Large intestine (tissue), 3 donors: ENCODE results near the gene BIN1. TPM values are rescaled to one million over a fixed set of nuclear protein-coding genes. Genes with fewer than 3 reads are reported as not detected.

Experiments used
- DNase-seq, 2 donors: peaks; one replicate each; pipeline versions ENCODE4 v3.0.0 to v3.0.0-alpha.2; 2013
- H3K27ac ChIP-seq: one replicate; pipeline ENCODE4 v1.5.1; 2013; ENCODE audit warnings: low read length
- H3K27me3 ChIP-seq: 2 replicates; pipeline ENCODE4 v1.6.1; 2013; ENCODE audit warnings: low read length; ENCODE audit not compliant: control insufficient read depth, insufficient read depth
- H3K36me3 ChIP-seq: 2 replicates; pipeline ENCODE4 v1.6.1; 2013; ENCODE audit warnings: low read length; ENCODE audit not compliant: control insufficient read depth, insufficient read depth
- H3K4me1 ChIP-seq: one replicate; pipeline ENCODE4 v1.6.1; 2013; ENCODE audit warnings: low read length; ENCODE audit not compliant: control insufficient read depth, insufficient read depth
- H3K4me3 ChIP-seq: one replicate; pipeline ENCODE4 v1.5.1; 2013; ENCODE audit warnings: low read length
- H3K9me3 ChIP-seq: one replicate; pipeline ENCODE4 v1.6.1; 2013; ENCODE audit warnings: mild to moderate bottlenecking, low read depth, low read length, moderate library complexity; ENCODE audit not compliant: control insufficient read depth
- WGBS: methylation state at CpG from one replicate; pipeline ENCODE4 v1.1.5; 2013; ENCODE audit warnings: low lambda C conversion rate; ENCODE audit not compliant: insufficient coverage; 5-methylcytosine and 5-hydroxymethylcytosine counted together
- polyA plus RNA-seq: library from polyadenylated mRNA; unstranded; fragments of 120-200 nt; gene quantifications from one replicate; pipeline ENCODE4 v1.2.1, GENCODE V29; 2013

BIN1 gene
- polyA plus RNA-seq, 1 donor: 50.0 TPM

- no peak overlapping the region for H3K4me3 ChIP-seq
- no peak overlapping the region for H3K27ac ChIP-seq
- no peaks in the 10 kb centered on the region for H3K9me3 ChIP-seq
- H3K4me1 ChIP-seq: peaks cover 62% of the 10 kb centered on the region
- WGBS: no CpG with 5 or more reads among the region's 6 CpGs
- DNase-seq: no peak
- no peaks in the 10 kb centered on the region for H3K27me3 ChIP-seq
- no peaks in the 10 kb centered on the region for H3K36me3 ChIP-seq
Observed at GRCh38 chr2:127092306-127092705, 14.6 kb downstream of the BIN1 start.

- DNase-seq: no peak
- Histone ChIP-seq H3K27ac (no peak overlapping the region), H3K27me3 (no peaks in the 10 kb centered on the region), H3K4me1 (peaks cover 60% of the 10 kb centered on the region), H3K4me3 (no peak overlapping the region), H3K36me3 (no peaks in the 10 kb centered on the region), H3K9me3 (no peaks in the 10 kb centered on the region)
- WGBS: no CpG with 5 or more reads among the region's 6 CpGs
Observed at GRCh38 chr2:127091886-127092285, 15.1 kb downstream of the BIN1 start.

- peaks cover 57% of the 10 kb centered on the region for H3K4me1 ChIP-seq
Observed at GRCh38 chr2:127091148-127091547, 15.8 kb downstream of the BIN1 start.

GRCh38 chr2:127090281-127091120, 16.5 kb downstream of the BIN1 start:
- no peaks in the 10 kb centered on the region for H3K36me3 ChIP-seq
- no peak overlapping the region for H3K27ac ChIP-seq
- H3K9me3 ChIP-seq: no peaks in the 10 kb centered on the region
- no peak for DNase-seq
- 100% methylated on average over 2 of the region's 18 CpGs for WGBS
- no peaks in the 10 kb centered on the region for H3K27me3 ChIP-seq
- H3K4me1 ChIP-seq: peaks cover 57% of the 10 kb centered on the region
- no peak overlapping the region for H3K4me3 ChIP-seq

More at GRCh38 chr2:127091148-127091547, 15.8 kb downstream of the BIN1 start:
- no peaks in the 10 kb centered on the region for H3K9me3 ChIP-seq
- no peak for DNase-seq
- no CpG with 5 or more reads among the region's 5 CpGs for WGBS
- no peak overlapping the region for H3K4me3 ChIP-seq
- no peaks in the 10 kb centered on the region for H3K27me3 ChIP-seq
- H3K27ac ChIP-seq: no peak overlapping the region
- H3K36me3 ChIP-seq: no peaks in the 10 kb centered on the region

- Histone ChIP-seq H3K36me3 (no peaks in the 10 kb centered on the region), H3K27me3 (no peaks in the 10 kb centered on the region), H3K4me1 (peaks cover 58% of the 10 kb centered on the region), H3K9me3 (no peaks in the 10 kb centered on the region), H3K27ac (no peak overlapping the region), H3K4me3 (no peak overlapping the region)
- no peak for DNase-seq
- 60% methylated on average over 1 of the region's 10 CpGs for WGBS
Observed at GRCh38 chr2:127089478-127090235, 17.3 kb downstream of the BIN1 start.

GRCh38 chr2:127088706-127089105, 18.2 kb downstream of the BIN1 start:
- no CpG with 5 or more reads among the region's 6 CpGs for WGBS
- H3K27ac ChIP-seq: no peak overlapping the region
- H3K4me1 ChIP-seq: peaks cover 58% of the 10 kb centered on the region
- DNase-seq: no peak
- H3K36me3 ChIP-seq: no peaks in the 10 kb centered on the region
- no peaks in the 10 kb centered on the region for H3K27me3 ChIP-seq
- no peaks in the 10 kb centered on the region for H3K9me3 ChIP-seq
- no peak overlapping the region for H3K4me3 ChIP-seq

- H3K36me3 ChIP-seq: no peaks in the 10 kb centered on the region
- H3K4me1 ChIP-seq: peaks cover 58% of the 10 kb centered on the region
- H3K27ac ChIP-seq: peak overlapping the region; percentile 60
- no peaks in the 10 kb centered on the region for H3K27me3 ChIP-seq
- no peak for DNase-seq
- H3K4me3 ChIP-seq: no peak overlapping the region
- no CpG with 5 or more reads among the region's 13 CpGs for WGBS
- no peaks in the 10 kb centered on the region for H3K9me3 ChIP-seq
Observed at GRCh38 chr2:127087791-127088495, 19.0 kb downstream of the BIN1 start.

GRCh38 chr2:127086990-127087790, 19.8 kb downstream of the BIN1 start:
- H3K36me3 ChIP-seq: no peaks in the 10 kb centered on the region
- H3K4me3 ChIP-seq: no peak overlapping the region
- peak; percentile 69 to 71 for DNase-seq
- H3K4me1 ChIP-seq: peaks cover 58% of the 10 kb centered on the region
- no peaks in the 10 kb centered on the region for H3K27me3 ChIP-seq
- H3K27ac ChIP-seq: peak overlapping the region; percentile 60
- H3K9me3 ChIP-seq: no peaks in the 10 kb centered on the region
- 75% methylated on average over 1 of the region's 24 CpGs for WGBS

GRCh38 chr2:127085317-127085681, 21.7 kb downstream of the BIN1 start:
- peak overlapping the region; percentile 78 for H3K27ac ChIP-seq
- H3K36me3 ChIP-seq: no peaks in the 10 kb centered on the region
- DNase-seq: peak; percentile 68 to 81
- H3K9me3 ChIP-seq: no peaks in the 10 kb centered on the region
- no peak overlapping the region for H3K4me3 ChIP-seq
- no CpG with 5 or more reads among the region's 9 CpGs for WGBS
- no peaks in the 10 kb centered on the region for H3K27me3 ChIP-seq
- H3K4me1 ChIP-seq: peaks cover 71% of the 10 kb centered on the region
